ENCODE measurements around the gene CX3CL1.

DNA sequence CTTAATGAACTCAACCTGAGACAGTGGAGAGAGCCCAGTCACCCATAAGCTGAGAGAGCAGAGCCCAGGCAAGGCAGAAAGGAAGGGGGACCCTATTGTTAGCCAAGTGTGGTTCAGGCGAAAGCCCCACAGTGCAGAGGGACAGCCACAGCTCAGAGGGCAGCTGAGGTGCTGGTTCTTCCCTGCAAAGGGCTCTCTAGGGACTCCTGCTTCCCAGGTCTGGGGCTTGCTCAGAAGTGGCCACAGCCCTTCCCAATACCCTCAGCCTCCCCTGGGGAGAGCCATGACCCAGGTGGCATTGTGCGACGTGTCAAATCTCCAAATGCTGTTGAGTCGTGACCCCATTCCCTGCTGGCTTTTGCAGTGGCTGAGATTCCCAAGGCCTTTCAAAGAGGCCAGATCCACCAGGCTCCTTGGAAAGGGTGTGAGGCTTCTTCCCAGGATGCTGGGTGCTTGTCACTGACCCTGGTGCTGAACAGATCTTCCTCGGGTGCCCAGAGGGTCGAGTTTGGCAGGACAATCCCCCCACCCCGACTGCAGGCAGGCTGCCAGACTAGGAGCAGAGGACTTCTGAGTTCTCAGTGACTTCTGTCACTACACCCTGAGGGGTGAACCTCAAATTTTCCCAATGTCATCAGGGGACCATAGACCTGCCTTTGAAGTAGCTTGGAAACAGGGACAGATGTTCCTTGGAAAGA, 29.8 kb downstream of the CX3CL1 start:
- TF ChIP-seq, protein P1, sequence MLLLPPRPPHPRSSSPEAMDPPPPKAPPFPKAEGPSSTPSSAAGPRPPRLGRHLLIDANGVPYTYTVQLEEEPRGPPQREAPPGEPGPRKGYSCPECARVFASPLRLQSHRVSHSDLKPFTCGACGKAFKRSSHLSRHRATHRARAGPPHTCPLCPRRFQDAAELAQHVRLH (CRISPR knock-in tag; IDR thresholded peaks at IDR 0.05; ENCODE audit: borderline replicate concordance, low read depth), result no peak
- TF ChIP-seq, protein P2, sequence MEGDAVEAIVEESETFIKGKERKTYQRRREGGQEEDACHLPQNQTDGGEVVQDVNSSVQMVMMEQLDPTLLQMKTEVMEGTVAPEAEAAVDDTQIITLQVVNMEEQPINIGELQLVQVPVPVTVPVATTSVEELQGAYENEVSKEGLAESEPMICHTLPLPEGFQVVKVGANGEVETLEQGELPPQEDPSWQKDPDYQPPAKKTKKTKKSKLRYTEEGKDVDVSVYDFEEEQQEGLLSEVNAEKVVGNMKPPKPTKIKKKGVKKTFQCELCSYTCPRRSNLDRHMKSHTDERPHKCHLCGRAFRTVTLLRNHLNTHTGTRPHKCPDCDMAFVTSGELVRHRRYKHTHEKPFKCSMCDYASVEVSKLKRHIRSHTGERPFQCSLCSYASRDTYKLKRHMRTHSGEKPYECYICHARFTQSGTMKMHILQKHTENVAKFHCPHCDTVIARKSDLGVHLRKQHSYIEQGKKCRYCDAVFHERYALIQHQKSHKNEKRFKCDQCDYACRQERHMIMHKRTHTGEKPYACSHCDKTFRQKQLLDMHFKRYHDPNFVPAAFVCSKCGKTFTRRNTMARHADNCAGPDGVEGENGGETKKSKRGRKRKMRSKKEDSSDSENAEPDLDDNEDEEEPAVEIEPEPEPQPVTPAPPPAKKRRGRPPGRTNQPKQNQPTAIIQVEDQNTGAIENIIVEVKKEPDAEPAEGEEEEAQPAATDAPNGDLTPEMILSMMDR (CRISPR knock-in tag; IDR thresholded peaks at IDR 0.05), result no peak
- TF ChIP-seq TCF7L2 (IDR thresholded peaks at IDR 0.05; ENCODE audit: low read depth, low read length) (no peak), SMARCC2 (IDR thresholded peaks at IDR 0.05) (no peak), FOXA3 (CRISPR knock-in tag; IDR thresholded peaks at IDR 0.05) (no peak), AGO2 (optimal IDR thresholded peaks at IDR 0.05; ENCODE audit: low read depth, low read length) (no peak), NKX3-1 (CRISPR knock-in tag; IDR thresholded peaks at IDR 0.05) (no peak), STAG1 (CRISPR knock-in tag; IDR thresholded peaks at IDR 0.05) (no peak), SOX6 (IDR thresholded peaks at IDR 0.05) (no peak), SOX6 (CRISPR knock-in tag; IDR thresholded peaks at IDR 0.05) (no peak), BCL6 (CRISPR knock-in tag; IDR thresholded peaks at IDR 0.05) (no peak), ZBTB7A (CRISPR knock-in tag; IDR thresholded peaks at IDR 0.05) (no peak)
- TF ChIP-seq, protein P3, sequence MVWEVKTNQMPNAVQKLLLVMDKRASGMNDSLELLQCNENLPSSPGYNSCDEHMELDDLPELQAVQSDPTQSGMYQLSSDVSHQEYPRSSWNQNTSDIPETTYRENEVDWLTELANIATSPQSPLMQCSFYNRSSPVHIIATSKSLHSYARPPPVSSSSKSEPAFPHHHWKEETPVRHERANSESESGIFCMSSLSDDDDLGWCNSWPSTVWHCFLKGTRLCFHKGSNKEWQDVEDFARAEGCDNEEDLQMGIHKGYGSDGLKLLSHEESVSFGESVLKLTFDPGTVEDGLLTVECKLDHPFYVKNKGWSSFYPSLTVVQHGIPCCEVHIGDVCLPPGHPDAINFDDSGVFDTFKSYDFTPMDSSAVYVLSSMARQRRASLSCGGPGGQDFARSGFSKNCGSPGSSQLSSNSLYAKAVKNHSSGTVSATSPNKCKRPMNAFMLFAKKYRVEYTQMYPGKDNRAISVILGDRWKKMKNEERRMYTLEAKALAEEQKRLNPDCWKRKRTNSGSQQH (CRISPR knock-in tag; IDR thresholded peaks at IDR 0.05; ENCODE audit: low read depth), result no peak
- TF ChIP-seq, protein P4, sequence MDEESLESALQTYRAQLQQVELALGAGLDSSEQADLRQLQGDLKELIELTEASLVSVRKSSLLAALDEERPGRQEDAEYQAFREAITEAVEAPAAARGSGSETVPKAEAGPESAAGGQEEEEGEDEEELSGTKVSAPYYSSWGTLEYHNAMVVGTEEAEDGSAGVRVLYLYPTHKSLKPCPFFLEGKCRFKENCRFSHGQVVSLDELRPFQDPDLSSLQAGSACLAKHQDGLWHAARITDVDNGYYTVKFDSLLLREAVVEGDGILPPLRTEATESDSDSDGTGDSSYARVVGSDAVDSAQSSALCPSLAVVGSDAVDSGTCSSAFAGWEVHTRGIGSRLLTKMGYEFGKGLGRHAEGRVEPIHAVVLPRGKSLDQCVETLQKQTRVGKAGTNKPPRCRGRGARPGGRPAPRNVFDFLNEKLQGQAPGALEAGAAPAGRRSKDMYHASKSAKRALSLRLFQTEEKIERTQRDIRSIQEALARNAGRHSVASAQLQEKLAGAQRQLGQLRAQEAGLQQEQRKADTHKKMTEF (CRISPR knock-in tag; IDR thresholded peaks at IDR 0.05), result no peak
- TF ChIP-seq, protein P5, sequence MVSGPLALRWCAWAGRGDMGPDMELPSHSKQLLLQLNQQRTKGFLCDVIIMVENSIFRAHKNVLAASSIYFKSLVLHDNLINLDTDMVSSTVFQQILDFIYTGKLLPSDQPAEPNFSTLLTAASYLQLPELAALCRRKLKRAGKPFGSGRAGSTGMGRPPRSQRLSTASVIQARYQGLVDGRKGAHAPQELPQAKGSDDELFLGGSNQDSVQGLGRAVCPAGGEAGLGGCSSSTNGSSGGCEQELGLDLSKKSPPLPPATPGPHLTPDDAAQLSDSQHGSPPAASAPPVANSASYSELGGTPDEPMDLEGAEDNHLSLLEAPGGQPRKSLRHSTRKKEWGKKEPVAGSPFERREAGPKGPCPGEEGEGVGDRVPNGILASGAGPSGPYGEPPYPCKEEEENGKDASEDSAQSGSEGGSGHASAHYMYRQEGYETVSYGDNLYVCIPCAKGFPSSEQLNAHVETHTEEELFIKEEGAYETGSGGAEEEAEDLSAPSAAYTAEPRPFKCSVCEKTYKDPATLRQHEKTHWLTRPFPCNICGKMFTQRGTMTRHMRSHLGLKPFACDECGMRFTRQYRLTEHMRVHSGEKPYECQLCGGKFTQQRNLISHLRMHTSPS (CRISPR knock-in tag; IDR thresholded peaks at IDR 0.05; ENCODE audit: low read depth), result no peak

All from HepG2 (cell line).